HL-60 (cell line): ENCODE results near the gene PLPPR4.

ENCODE experiments used
- CTCF ChIP-seq: IDR thresholded peaks from one replicate; pipeline ENCODE4 v1.5.1; 2011; ENCODE audit warnings: low read length, control low read depth, inconsistent platforms; ENCODE audit not compliant: insufficient read depth
- GABPA ChIP-seq: IDR thresholded peaks from 2 replicates; pipeline ENCODE4 v1.6.1; 2012; ENCODE audit warnings: low read depth
- POLR2AphosphoS5 ChIP-seq: IDR thresholded peaks from 2 replicates; pipeline ENCODE4 v1.6.1; 2012; ENCODE audit warnings: low read depth
- REST ChIP-seq: IDR thresholded peaks from 2 replicates; pipeline ENCODE4 v1.6.1; 2012; ENCODE audit warnings: low read depth; ENCODE audit not compliant: insufficient replicate concordance
- SPI1 ChIP-seq: IDR thresholded peaks from 2 replicates; pipeline ENCODE4 v1.6.1; 2012; ENCODE audit warnings: low read depth, mild to moderate bottlenecking, borderline replicate concordance

GRCh38 chr1:99270646-99271045 lies 6.4 kb downstream of the PLPPR4 start:
- TF ChIP-seq CTCF (no peak), GABPA (no peak), REST (no peak), POLR2AphosphoS5 (no peak), SPI1 (no peak)
